Astrocyte of the spinal cord (primary cell): ENCODE measurements around the gene MMAB.

Experiments
- DNase-seq: peaks from one replicate; pipeline ENCODE4 v3.0.0; 2011; ENCODE audit warnings: low read depth, low spot score
- H3K4me3 ChIP-seq: 2 replicates; pipeline ENCODE4 v1.5.1; 2011; ENCODE audit warnings: low read depth, mild to moderate bottlenecking, low read length, moderate library complexity
- in situ Hi-C: cut with HindIII; loops from 2 replicates; pipeline ENCODE4 v1.10.0; 2017; ENCODE audit warnings: low sequenced_read_pairs
- TF ChIP-seq, protein P1 (sequence below): IDR thresholded peaks from 2 replicates; pipeline ENCODE4 v1.5.1; 2012; ENCODE audit warnings: low read depth, mild to moderate bottlenecking, low read length, inconsistent platforms

The MMAB gene

DNA sequence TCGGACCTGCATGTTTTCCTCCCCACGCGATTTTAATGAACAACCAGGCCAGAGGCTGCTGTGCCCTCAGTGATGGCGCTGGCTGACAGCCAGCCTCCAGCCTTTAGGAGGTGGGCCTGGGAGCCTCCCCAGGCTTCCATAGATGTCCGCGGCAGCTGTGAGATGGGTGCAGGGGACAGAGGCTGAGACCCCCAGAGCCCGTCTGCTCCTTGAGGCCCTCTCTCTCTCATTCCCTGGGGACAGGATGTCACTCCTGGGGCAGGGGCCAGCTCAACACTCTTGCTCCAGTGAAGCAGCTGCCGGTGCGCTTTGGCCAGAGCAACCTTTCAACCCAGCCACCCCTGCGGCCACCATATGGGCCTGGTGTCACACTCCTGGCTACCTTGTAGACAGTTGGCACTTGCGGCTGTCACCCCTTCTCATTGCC lies 25.1 kb upstream of the MMAB start:
- H3K4me3 ChIP-seq: no peak overlapping the region
- TF ChIP-seq, protein P1, sequence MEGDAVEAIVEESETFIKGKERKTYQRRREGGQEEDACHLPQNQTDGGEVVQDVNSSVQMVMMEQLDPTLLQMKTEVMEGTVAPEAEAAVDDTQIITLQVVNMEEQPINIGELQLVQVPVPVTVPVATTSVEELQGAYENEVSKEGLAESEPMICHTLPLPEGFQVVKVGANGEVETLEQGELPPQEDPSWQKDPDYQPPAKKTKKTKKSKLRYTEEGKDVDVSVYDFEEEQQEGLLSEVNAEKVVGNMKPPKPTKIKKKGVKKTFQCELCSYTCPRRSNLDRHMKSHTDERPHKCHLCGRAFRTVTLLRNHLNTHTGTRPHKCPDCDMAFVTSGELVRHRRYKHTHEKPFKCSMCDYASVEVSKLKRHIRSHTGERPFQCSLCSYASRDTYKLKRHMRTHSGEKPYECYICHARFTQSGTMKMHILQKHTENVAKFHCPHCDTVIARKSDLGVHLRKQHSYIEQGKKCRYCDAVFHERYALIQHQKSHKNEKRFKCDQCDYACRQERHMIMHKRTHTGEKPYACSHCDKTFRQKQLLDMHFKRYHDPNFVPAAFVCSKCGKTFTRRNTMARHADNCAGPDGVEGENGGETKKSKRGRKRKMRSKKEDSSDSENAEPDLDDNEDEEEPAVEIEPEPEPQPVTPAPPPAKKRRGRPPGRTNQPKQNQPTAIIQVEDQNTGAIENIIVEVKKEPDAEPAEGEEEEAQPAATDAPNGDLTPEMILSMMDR: no peak
- in situ Hi-C loops: no loop called here
- DNase-seq: no peak

DNA sequence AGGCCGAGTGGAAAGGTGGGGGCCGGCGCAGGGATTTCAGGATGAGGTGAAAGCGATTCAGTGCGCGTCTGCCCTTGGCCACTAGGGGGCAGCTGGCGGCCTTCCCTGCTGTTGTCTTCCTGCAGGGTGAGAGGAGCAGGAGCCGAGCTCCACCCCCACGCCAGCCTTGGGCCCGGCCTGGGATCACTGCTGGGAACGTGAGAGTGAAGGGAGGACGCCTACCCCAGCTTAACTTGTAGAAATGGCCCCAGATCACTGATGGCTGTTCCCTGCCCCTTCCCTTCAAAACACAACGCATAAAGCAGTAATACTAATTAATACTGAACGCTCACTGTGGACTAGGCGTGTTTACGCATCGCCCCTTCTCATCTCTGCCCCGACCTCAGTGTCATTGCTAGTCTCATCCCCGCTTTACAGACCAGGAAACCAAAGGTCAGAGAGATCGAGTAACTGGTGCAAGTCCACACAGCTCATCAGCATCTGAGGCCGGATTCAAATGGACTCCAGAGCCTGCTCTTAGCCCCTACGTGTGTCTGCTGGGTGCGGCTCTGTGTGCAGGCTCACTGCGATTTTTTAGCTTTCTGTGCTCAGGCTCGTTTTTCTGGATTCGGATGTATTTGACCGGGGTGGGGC lies 24.6 kb upstream of the MMAB start:
- in situ Hi-C loops: no loop called here
- peak; percentile 76 for DNase-seq
- H3K4me3 ChIP-seq: no peak overlapping the region
- TF ChIP-seq, protein P1: peak; percentile 98

DNA sequence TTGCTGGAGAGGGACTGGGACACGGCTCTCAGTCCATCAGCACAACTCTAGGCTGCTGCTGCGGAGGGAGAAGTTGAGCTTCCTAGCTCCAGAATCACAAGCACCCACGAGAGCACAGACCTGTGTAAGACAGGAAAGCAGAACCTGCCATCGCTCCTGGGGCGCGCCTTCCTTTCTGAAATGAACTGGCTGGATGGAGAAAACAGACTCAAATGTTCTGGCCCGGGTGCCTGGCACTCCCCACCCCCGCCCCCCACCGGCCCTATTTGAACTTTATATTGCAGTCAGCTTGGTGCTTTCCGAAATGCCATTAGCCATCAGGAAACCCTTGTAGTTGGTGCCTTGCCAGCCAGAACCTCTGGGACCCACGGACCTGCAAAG lies 24.1 kb upstream of the MMAB start:
- in situ Hi-C loops: no loop called here
- H3K4me3 ChIP-seq: no peak overlapping the region

DNA sequence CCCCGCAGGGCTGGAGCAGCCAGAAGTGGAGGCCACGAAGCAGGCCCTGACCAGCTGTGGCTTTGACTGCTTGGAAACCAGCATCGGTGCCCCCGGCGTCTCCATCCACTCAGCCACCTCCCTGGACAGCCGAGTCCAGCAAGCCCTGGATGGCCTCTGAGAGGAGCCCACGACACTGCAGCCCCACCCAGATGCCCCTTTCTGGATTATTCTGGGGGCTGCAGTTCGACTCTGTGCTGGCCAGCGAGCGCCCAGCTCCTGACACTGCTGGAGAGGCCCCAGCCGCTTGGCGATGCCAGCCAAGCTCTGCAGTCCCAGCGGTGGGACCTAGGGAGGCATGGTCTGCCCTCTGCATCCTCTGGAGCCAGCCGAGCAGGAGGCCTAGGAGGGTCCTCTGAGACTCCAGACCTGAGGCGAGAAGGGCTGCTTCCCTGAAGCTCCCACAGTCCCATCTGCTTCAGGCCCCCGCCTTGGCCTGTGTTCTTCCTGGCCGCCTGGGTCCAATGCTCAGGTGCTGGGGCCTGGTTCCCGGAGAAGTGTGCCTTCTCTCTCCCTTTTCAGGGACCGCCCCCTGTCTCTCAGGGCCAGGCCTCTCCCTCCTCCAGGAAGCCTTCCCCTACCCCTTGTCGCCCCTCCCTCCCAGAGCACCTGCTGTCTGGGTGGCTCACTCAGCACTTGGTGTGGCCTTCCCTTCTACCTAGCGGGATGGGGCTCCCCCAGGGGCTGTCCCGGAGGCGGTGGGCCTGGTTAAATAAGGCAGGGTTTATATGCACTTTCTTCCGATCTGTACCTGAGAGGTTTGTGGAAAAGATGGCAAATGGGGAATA lies 23.3 kb upstream of the MMAB start:
- TF ChIP-seq, protein P1: no peak
- in situ Hi-C loops: no loop called here
- no peak for DNase-seq
- H3K4me3 ChIP-seq: no peak overlapping the region

More for the DNA sequence above, 24.1 kb upstream of the MMAB start:
- no peak for DNase-seq
- TF ChIP-seq, protein P1: no peak

DNA sequence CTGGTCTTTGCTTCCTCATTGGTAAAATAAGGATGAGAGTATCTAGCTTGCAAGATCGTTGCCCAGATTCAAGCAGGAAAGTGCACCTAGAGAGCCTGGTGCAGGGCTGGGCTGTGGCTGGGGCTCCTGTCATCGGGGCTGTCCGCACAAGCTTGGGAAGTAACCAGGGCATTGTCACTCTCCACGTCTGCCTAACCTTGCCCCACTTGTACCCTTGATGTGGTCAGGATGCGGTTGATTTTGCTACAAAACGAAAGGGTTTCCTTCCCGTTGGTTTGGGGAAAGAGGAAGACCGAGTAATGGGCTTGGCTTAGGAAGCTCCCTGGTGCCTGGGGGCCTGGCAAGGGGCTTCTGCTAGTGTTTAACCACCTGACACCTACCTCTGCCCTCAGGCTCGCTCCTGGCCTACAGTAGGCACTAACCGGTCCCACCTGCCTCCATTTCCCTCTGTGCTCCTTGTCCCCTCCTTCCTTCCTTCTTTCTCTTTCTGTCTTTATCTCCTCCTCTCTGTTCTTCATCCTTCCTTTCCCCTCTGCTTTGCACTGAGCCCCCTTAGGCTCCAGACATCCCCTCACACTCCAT lies 22.1 kb upstream of the MMAB start:
- TF ChIP-seq, protein P1: no peak
- no peak for DNase-seq
- in situ Hi-C loops: no loop called here
- no peak overlapping the region for H3K4me3 ChIP-seq

DNA sequence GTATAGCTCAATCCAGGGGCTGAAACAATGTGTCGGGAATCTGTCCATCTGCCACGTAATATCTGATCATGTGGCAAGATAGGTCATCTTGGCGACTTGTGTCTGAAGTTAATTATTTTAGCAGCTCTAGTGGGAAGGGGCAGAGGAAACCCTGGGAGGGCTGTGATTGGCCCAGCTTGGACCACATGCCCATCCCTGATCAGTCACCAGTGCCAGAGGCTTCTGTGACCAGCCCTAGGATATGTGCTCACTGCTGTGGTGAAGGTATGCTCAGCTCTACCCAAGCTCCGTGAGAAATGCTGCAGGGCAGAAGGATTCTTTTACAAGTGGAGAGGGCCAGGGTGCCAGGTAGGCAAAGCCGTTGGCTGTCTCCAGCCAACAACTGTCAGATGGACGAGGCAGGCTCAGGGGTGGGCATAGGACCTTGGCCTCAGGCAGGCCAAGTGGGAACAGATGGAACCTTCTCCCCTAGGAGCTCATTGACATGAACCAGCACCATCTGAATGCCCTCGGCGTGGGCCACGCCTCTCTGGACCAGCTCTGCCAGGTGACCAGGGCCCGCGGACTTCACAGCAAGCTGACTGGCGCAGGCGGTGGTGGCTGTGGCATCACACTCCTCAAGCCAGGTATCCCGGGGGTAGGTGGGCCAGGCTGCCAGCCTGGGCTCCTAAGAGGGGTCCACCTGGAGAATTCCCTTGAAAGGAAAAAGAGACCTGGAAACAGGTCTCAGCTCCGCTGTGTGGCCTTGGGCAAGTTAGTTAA lies 21.4 kb upstream of the MMAB start:
- TF ChIP-seq, protein P1: no peak
- H3K4me3 ChIP-seq: no peak overlapping the region
- DNase-seq: no peak
- in situ Hi-C loops: no loop called here
